Spleen (tissue), 11 donors: ENCODE data around the gene PVR. TPM values are rescaled to one million over a fixed set of nuclear protein-coding genes. Genes with fewer than 3 reads are reported as not detected.

Source experiments
- DNase-seq: peaks from one replicate; pipeline ENCODE4 v3.0.0-alpha.2; 2020
- H3K27ac ChIP-seq, 8 donors: fragments of 200-600 bp; sonication (generic) in 7 of 8; 1 replicate in 4 of 8; 2 replicates in 4 of 8; pipeline versions ENCODE4 v1.5.0 to v1.8.0; 2016 to 2021; ENCODE audit warnings: inconsistent platforms in 4 of 8, mild to moderate bottlenecking in 4 of 8, moderate library complexity in 1 of 8
- H3K27me3 ChIP-seq, 7 donors: fragments of 200-600 bp; sonication (generic) in 6 of 7; replicated peaks in 1 of 7; 1 replicate in 4 of 7; 2 replicates in 3 of 7; pipeline versions ENCODE4 v1.5.0 to v1.8.0; 2016 to 2021; ENCODE audit warnings: inconsistent platforms in 3 of 7, mild to moderate bottlenecking in 1 of 7
- H3K36me3 ChIP-seq, 6 donors: fragments of 200-600 bp; sonication (generic) in 5 of 6; 1 replicate in 4 of 6; 2 replicates in 2 of 6; pipeline versions ENCODE4 v1.5.0 to v1.8.0; 2016 to 2021; ENCODE audit warnings: inconsistent platforms in 2 of 6
- H3K4me1 ChIP-seq, 6 donors: fragments of 200-600 bp; sonication (generic) in 5 of 6; 1 replicate in 3 of 6; 2 replicates in 3 of 6; pipeline versions ENCODE4 v1.5.0 to v1.8.0; 2016 to 2021; ENCODE audit warnings: inconsistent platforms in 3 of 6
- H3K4me3 ChIP-seq, 8 donors: fragments of 200-600 bp; sonication (generic) in 7 of 8; 1 replicate in 4 of 8; 2 replicates in 4 of 8; pipeline versions ENCODE4 v1.5.0 to v1.8.0; 2016 to 2021; ENCODE audit warnings: inconsistent platforms in 4 of 8, mild to moderate bottlenecking in 4 of 8, moderate library complexity in 2 of 8
- H3K9me3 ChIP-seq, 8 donors: fragments of 200-600 bp; sonication (generic) in 7 of 8; 1 replicate in 4 of 8; 2 replicates in 4 of 8; pipeline versions ENCODE4 v1.5.0 to v1.8.0; 2016 to 2021; ENCODE audit warnings: inconsistent platforms in 4 of 8
- CTCF ChIP-seq, 11 experiments: fragments of 200-600 bp in 7 of 11; fragments of 450-650 bp in 4 of 11; sonication (generic) in 4 of 11; IDR thresholded peaks in 8 of 11; conservative IDR thresholded peaks in 3 of 11; 1 replicate in 7 of 11; 2 replicates in 4 of 11; pipeline versions ENCODE4 v1.4.0 to v1.8.0; 2016 to 2021; ENCODE audit warnings: antibody characterized with exemption in 11 of 11, inconsistent platforms in 4 of 11, mild to moderate bottlenecking in 1 of 11
- POLR2A ChIP-seq, 3 donors: fragments of 450-650 bp; IDR thresholded peaks; one replicate each; pipeline ENCODE4 v1.5.1; 2017; ENCODE audit warnings: antibody characterized with exemption in 3 of 3, mild to moderate bottlenecking in 1 of 3
- POLR2AphosphoS5 ChIP-seq, 3 donors: sonication (generic); formaldehyde crosslinking; IDR thresholded peaks; one replicate each; pipeline ENCODE4 v1.5.1; 2017; ENCODE audit warnings: antibody characterized with exemption in 3 of 3
- WGBS, 5 donors: extraction: QIAGEN DNeasy Blood & Tissue Kit in 3 of 5; methylation state at CpG; one replicate each; pipeline versions ENCODE4 v1.1.5 to v1.1.7; 2013 to 2018; 5-methylcytosine and 5-hydroxymethylcytosine counted together
- intact Hi-C: fragments of 100-400 bp; cut with DNase I; formaldehyde crosslinking; loops from one replicate; pipeline ENCODE4 v1.15.0; 2023; ENCODE audit warnings: low total_unique reads
- polyA plus RNA-seq, 3 donors: library from polyadenylated mRNA; stranded (reverse); fragments of 200-250 nt; gene quantifications; one replicate each; pipeline ENCODE4 v1.2.1, GENCODE V29; 2013
- total RNA-seq, 7 donors: library from RNA; depleted of rRNA in 3 of 7; stranded (reverse); fragments of >200 nt in 3 of 7; fragmentation: NEBNext Ultra II Directional in 4 of 7; extraction: Animal tissue kit (Norgen Biotek cat#: 25700) in 4 of 7; gene quantifications; one replicate each; pipeline versions ENCODE4 v1.1.0 to v1.2.1, GENCODE V29; 2016 to 2021
- donor health status: healthy with polysubstance abuse.
- donor health status: DM: no; HTN: no; CAD: no; lungs with moderate emphysema.
- donor health status: DM: no; HTN: no; CAD: no.
- donor health status: Bipolar disorder and iron deficiency.
- donor health status: healthy.
- donor health status: DM: no; HTN: no; CAD: no.
- donor health status: DM: yes; HTN: yes; CAD: no.

PVR gene
- total and polyA plus RNA-seq, 10 donors: 2.0 to 18.4 (median 12.8) TPM

- Histone ChIP-seq H3K4me3 (no peak overlapping the region), H3K9me3 (no peaks in the 10 kb centered on the region), H3K27ac (no peak overlapping the region), H3K27me3 (peaks cover 0 to 12% (median 0%) of the 10 kb centered on the region in 7 donors), H3K36me3 (peaks cover 0 to 58% (median 19%) of the 10 kb centered on the region in 6 donors), H3K4me1 (peaks cover 2 to 46% (median 23%) of the 10 kb centered on the region in 6 donors)
- no peak for TF ChIP-seq POLR2AphosphoS5 (IDR thresholded peaks at IDR 0.05)
- TF ChIP-seq POLR2A (IDR thresholded peaks at IDR 0.05): no peak
- WGBS, 5 donors: 88 to 94% (median 93%) methylated on average over 15 of the region's 15 CpGs
- DNase-seq: peak; percentile 37
- intact Hi-C loops: no loop called here
These were observed 6.0 kb downstream of the PVR start for GRCh38 chr19:44649578-44650145.

- WGBS, 5 donors: 83 to 93% (median 90%) methylated on average over 5 of the region's 5 CpGs
- intact Hi-C loops: no loop called here
- Histone ChIP-seq H3K36me3 (peaks cover 0 to 85% (median 19%) of the 10 kb centered on the region in 6 donors), H3K27me3 (no peaks in the 10 kb centered on the region), H3K4me1 (peaks cover 2 to 28% (median 17%) of the 10 kb centered on the region in 6 donors), H3K9me3 (no peaks in the 10 kb centered on the region), H3K4me3 (no peak overlapping the region), H3K27ac (no peak overlapping the region)
- TF ChIP-seq POLR2AphosphoS5 (IDR thresholded peaks at IDR 0.05): no peak
- no peak for DNase-seq
These were observed 9.6 kb downstream of the PVR start for GRCh38 chr19:44653343-44653742.

- peaks cover 0 to 89% (median 24%) of the 10 kb centered on the region in 6 donors for H3K36me3 ChIP-seq
These were observed 10.5 kb downstream of the PVR start for GRCh38 chr19:44653977-44654774.

GRCh38 chr19:44657211-44657921, 13.7 kb downstream of the PVR start:
- no peaks in the 10 kb centered on the region for H3K9me3 ChIP-seq
- peaks cover 0 to 89% (median 11%) of the 10 kb centered on the region in 6 donors for H3K36me3 ChIP-seq
- H3K4me3 ChIP-seq: no peak overlapping the region
- no peak overlapping the region for H3K27ac ChIP-seq
- 34 to 43% (median 39%) methylated on average over 25 of the region's 25 CpGs for WGBS, 5 donors
- TF ChIP-seq POLR2AphosphoS5 (IDR thresholded peaks at IDR 0.05) (peak in 2 of 3 donors; percentile 14 to 51), CTCF (IDR thresholded peaks at IDR 0.05 in 8 of 11, conservative IDR thresholded peaks at IDR 0.05 in 3 of 11) (peak; percentile 77 to 97 (median 90)), POLR2A (IDR thresholded peaks at IDR 0.05) (no peak)
- DNase-seq: peak; percentile 88
- H3K4me1 ChIP-seq: peaks cover 2 to 25% (median 13%) of the 10 kb centered on the region in 6 donors
- intact Hi-C loops: loop anchor here (2.0 kb wide), 1 partner anchor 85 kb away; no protein-coding TSS in a partner anchor
- no peaks in the 10 kb centered on the region for H3K27me3 ChIP-seq

More at GRCh38 chr19:44653977-44654774, 10.5 kb downstream of the PVR start:
- TF ChIP-seq CTCF (IDR thresholded peaks at IDR 0.05 in 8 of 11, conservative IDR thresholded peaks at IDR 0.05 in 3 of 11): peak; percentile 65 to 90 (median 75)
- peak; percentile 58 to 76 (median 69) for TF ChIP-seq POLR2AphosphoS5 (IDR thresholded peaks at IDR 0.05)
- TF ChIP-seq POLR2A (IDR thresholded peaks at IDR 0.05): no peak
- Histone ChIP-seq H3K4me1 (peaks cover 2 to 25% (median 13%) of the 10 kb centered on the region in 6 donors), H3K27ac (no peak overlapping the region), H3K9me3 (no peaks in the 10 kb centered on the region), H3K4me3 (no peak overlapping the region), H3K27me3 (no peaks in the 10 kb centered on the region)
- WGBS, 5 donors: 32 to 38% (median 33%) methylated on average over 16 of the region's 16 CpGs
- intact Hi-C loops: no loop called here
- peak; percentile 95 for DNase-seq
